ENCODE measurements around the gene SESN3.
"Not testable (repeated sequence)": the region's sequence is repeated elsewhere in the genome, so short reads cannot be mapped to it uniquely, and the experiment has no call there.

SESN3 gene

DNA sequence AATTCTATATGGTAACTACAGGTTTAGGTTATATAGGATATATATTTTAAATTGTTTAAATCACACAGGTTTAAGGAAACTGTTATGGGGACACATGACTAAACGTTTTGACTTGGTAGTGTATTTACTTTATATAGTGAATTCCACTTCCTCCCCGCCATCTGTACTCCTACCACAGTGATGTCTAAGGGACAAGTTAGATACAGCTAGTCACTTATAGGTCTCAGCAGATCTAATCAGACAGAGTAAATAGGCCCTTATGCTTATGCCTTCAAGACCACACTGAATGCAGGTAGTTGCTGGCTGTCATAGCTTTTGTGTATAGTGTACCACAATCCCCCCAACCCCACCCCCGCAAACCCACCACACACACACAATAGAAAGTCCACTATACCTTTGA, 8.2 kb downstream of the SESN3 start:
- no peak for DNase-seq (ENCODE audit: low spot score)
- FAIRE-seq: no peak

- FAIRE-seq: no peak
Observed at GRCh38 chr11:95219599-95219998, 11.4 kb downstream of the SESN3 start.

DNA sequence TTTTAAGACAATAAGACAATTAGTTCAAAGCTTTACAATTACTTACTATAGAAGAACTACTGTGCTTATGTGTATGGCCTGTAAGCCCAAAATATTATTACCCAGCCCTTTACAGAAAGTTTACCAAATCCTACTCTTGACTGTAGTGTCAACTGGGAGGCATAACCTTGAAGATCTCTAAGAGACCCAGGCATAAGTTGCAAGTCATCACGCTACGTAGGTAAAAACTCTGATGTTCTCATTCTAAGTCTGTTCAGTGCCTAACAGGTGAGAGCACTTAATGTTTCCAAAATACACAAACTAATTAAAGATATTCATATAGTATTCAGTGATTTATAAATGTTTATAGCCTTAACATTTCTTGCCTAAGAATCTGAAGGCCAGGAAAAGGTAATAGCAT, 12.9 kb downstream of the SESN3 start:
- FAIRE-seq: no peak

More at GRCh38 chr11:95219599-95219998, 11.4 kb downstream of the SESN3 start:
- no peak for DNase-seq (ENCODE audit: low spot score)

GRCh38 chr11:95212609-95213008, 18.4 kb downstream of the SESN3 start:
- no peak for DNase-seq (ENCODE audit: low spot score)

More for the DNA sequence above, 12.9 kb downstream of the SESN3 start:
- DNase-seq (ENCODE audit: low spot score): no peak

DNA sequence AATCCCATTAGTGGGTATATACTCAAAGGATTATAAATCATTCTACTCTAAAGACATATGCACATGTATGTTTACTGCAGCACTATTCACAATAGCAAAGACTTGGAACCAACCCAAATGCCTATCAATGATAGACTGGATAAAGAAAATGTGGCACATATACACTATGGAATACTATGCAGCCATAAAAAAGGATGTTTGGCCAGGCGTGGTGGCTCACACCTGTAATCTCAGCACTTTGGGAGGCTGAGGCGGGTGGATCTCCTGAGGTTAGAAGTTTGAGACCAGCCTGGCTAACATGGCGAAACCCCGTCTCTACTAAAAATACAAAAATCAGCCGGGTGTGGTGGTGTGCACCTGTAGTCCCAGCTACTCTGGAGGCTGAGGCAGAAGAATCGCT, 21.5 kb downstream of the SESN3 start:
- FAIRE-seq; DNase-seq (ENCODE audit: low spot score): not testable (repeated sequence)

More at GRCh38 chr11:95212609-95213008, 18.4 kb downstream of the SESN3 start:
- no peak for FAIRE-seq

DNA sequence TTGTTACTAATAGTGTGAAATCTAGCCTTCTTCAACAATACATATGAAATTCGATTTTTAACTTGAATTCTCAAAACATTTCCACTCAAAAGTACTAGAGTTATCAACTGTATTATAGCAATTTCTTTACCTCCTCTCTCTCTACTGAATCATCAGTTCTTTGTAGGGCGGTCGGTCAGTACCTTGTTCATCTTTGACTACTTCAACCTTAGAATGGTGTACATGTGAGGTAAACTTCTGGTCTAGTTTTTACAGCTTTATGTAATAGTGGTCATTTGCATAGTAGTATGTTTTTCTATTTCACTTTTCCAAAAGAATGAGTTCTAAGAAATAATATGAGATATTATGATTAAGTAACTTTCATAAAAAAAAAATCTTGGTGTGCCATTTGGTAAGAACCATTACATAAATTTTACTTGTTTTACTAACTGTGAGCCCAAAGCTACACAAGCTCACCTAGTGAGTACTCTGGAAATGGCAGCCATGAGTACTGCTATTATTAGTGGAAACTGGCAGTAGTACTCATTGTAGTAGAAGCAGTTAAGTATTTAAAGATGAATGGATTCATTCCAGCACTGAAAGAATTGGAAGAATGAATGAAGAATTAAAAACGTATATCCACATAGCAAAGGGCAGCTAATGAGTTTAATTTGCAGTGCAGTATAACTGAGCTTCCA, 30.1 kb downstream of the SESN3 start:
- FAIRE-seq: no peak
- DNase-seq (ENCODE audit: low spot score): no peak

- FAIRE-seq: no peak
- no peak for DNase-seq (ENCODE audit: low spot score)
Observed at GRCh38 chr11:95195831-95196230, 35.2 kb downstream of the SESN3 start.

DNA sequence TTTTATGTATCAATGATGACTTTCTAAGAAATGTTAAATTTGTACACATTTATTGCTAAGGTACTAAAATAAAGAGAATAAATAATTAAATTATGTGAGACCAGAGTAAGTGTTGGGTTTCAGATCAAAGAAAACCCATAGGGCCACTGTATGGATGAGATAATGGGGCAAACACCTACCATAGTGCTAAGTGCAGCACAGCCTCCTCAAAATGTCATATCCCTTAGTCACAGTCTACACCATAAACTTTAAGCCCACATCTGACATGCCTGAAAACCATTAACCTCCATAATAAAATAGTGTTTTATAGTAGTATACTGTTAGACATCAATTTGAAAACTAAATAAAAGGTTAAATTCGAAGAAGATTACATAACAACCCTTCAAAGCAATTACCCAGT, 37.5 kb downstream of the SESN3 start:
- DNase-seq (ENCODE audit: low spot score) (no peak), FAIRE-seq (no peak)

GRCh38 chr11:95192717-95193116, 38.3 kb downstream of the SESN3 start:
- FAIRE-seq (no peak), DNase-seq (ENCODE audit: low spot score) (no peak)

- no peak for FAIRE-seq
- no peak for DNase-seq (ENCODE audit: low spot score)
Observed at GRCh38 chr11:95187723-95188122, 43.3 kb downstream of the SESN3 start.

- DNase-seq (ENCODE audit: low spot score) (no peak), FAIRE-seq (no peak)
Observed at GRCh38 chr11:95182397-95182796, 48.6 kb downstream of the SESN3 start.

DNA sequence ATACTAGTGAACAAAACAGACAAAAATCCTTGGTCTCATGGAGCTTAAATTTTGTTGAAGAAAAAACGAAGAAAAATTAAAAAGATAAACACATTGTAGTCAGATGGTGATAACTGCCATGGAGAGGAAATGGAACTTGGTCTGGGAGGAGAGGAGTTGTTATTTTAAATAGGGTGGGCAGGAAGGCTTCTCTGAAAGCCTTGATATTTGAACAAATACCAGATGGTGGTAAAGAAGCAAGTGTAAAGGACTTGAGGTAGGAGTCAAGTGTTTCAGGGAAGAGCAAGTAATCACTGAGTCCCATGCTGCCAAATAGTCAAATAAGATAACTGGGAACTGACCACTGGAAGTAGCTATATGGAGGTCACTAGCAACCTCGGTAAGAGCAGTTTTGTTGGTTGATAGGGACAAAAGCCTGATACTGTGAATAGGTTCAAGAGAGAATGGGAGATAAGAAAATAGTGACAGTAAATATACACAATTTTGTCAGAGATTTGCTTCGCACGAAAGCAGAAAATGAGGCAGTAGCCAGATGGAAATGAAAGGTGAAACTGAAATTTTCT, 55.1 kb downstream of the SESN3 start:
- no peak for DNase-seq (ENCODE audit: low spot score)
- no peak for FAIRE-seq

DNA sequence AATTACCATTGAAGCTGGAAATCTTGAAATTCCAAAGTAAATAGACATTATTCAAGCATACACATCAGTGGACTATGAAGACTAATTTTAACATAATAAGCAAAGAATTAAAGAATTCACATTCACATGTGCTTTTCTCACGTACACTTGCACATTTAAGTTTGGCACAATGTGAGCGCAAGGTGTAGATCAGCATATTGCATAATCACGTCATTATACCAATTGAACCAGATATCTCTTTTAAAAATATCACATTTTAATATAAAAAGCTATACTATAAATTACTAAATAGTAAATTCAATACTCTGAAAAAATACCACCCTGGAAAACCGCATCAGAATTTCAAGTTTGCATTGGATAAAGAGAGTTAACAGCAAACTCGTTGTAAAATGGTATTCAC, 60.7 kb downstream of the SESN3 start:
- no peak for FAIRE-seq

DNA sequence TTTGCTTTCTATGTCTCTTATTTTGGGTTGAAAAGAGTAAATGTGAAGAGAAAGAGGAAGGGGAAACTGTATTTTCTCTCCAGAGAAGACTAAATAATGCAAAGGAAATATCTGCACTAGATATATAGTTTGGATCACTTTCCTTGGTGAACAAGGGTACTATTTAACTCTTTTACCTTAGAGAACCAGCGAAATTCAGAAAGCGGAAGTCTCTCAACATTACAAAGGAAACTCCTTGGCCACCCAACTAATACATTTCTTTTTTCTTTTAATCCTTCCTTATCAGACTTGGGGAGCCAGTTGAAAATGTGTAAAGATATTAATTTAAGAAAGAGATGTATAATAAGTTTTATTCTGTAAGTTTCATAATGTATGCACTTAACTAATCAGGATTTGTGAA, 64.2 kb downstream of the SESN3 start:
- FAIRE-seq: no peak
- DNase-seq (ENCODE audit: low spot score): no peak

More for the DNA sequence above, 60.7 kb downstream of the SESN3 start:
- DNase-seq (ENCODE audit: low spot score): no peak

DNA sequence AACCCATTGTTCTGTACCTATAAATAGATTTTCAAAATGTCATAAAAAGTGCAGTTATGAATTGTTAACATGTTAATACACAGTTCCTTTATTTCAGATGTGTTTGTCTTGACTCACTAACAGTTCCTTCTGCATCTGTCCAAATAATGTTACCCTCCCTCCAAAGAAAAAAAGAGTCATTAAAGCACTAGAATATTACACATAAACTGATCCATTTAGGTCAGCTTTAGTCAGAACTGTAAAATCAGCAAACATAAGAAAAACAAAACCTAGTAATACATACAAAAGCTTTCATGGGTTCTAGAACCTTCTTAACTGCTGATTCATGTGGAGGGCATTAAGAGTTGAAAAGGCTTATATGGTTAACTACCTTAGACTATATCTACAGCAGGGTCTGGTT, 65.4 kb downstream of the SESN3 start:
- DNase-seq (ENCODE audit: low spot score) (no peak), FAIRE-seq (peak; percentile 49)

DNA sequence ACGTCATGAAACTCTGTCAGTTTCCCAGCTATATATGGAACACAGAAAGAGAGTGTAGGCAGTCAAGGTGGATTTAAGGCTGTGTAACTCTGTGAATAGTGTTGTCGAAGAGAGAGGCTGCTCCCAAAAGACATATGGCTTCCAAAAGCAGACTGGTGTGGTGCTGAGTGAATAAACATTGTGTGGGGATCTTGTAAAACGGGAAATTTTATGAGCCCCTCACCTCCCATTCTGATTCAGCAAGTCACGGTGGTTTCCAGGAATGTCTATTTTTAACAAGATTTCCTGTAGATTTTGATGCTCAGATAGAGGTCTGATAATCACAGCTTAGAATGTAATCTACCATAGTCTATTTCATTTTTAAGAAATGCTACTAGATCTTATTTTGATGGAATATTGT, 67.9 kb downstream of the SESN3 start:
- FAIRE-seq (no peak), DNase-seq (ENCODE audit: low spot score) (no peak)

- FAIRE-seq: no peak
- DNase-seq (ENCODE audit: low spot score): no peak
Observed at GRCh38 chr11:95161248-95161647, 69.8 kb downstream of the SESN3 start.

GRCh38 chr11:95157824-95158223, 73.2 kb downstream of the SESN3 start:
- no peak for DNase-seq (ENCODE audit: low spot score)
- FAIRE-seq: no peak

DNA sequence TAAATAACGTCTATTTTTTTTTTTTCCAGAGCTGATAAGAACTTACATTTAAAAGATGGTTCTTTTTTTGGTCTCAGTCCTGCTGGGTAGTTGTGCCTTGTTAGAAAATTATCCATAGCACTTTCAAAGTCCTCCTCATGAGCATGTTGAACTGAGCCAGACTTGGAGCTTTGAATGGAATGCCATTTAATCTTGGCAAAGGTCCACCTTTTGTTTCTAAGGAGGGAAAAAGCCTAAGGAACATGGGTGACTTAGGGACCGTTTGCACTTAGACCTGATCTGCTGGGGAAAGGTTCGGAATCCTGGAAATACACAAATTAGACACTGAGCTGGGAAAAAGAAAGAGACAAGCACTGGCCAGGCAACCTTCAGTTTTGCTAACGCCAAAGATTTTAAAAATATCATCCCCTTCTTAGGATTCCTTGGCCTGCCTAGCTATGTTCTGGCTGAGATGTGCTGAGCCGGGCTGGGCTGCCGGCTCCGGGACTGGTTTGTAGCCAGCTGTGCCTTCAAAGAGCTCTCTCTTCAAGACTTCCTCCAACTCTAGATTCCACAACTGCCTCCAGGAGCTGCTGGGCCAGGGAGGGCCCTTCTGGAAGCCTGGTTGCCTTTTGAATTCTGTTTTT, 74.0 kb downstream of the SESN3 start:
- DNase-seq (ENCODE audit: low spot score) (no peak), FAIRE-seq (no peak)

- no peak for FAIRE-seq
Observed at GRCh38 chr11:95156133-95156721, 74.8 kb downstream of the SESN3 start.

DNA sequence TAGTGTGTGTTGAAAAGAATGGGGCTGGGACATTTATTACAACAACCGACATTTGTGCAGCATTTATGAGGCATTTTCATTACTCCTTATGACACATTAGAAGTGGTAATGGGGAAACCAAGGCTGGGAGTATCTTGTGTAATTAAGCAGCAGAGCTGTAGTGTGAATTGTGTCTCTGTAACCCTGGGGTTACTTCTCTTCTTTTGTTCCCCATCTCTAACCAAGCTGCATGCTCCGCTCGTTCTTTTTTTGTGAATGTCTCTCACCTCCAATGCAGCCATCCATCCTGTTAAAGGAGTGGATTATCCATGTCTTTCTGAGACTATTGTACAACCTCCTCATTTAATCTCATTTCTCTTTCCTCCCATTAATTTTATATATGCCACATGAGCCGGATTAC, 75.6 kb downstream of the SESN3 start:
- FAIRE-seq: no peak

More at GRCh38 chr11:95156133-95156721, 74.8 kb downstream of the SESN3 start:
- DNase-seq (ENCODE audit: low spot score): no peak

GRCh38 chr11:95154514-95154913, 76.5 kb downstream of the SESN3 start:
- DNase-seq (ENCODE audit: low spot score) (no peak), FAIRE-seq (no peak)

More for the DNA sequence above, 75.6 kb downstream of the SESN3 start:
- DNase-seq (ENCODE audit: low spot score): no peak

Data from RCC 7860 (cell line).